HepG2 (cell line): Measurements from ENCODE around the gene KRTAP13-4. TPM values are rescaled to one million over a fixed set of nuclear protein-coding genes. Genes with fewer than 3 reads are reported as not detected.

Source experiments
- ATAC-seq: fragments of 200-7000 bp; cut with Tn5 transposase; 3 replicates; pipeline ENCODE4 v1.9.1; 2020; ENCODE audit warnings: mild to moderate bottlenecking, moderate library complexity
- BruUV-seq: library from RNA; stranded (reverse); fragments of 400-500 nt; replicated peaks from 2 replicates; lab custom pipeline; 2021; lab: Mats Ljungman, UMichigan
- CTCF ChIA-PET: fragments of 300-600 bp; formaldehyde crosslinking; extraction: SDS; loops from one replicate; lab custom pipeline; 2021; ENCODE audit warnings: low total read pairs, inconsistent platforms, low intra/inter-chr PET ratio; lab: Yijun Ruan, JAX
- POLR2A ChIA-PET: fragments of 350-600 bp; sonication (Branson Sonifier 250); formaldehyde crosslinking; loops from one replicate; lab custom pipeline; 2020; ENCODE audit warnings: antibody characterized with exemption, inconsistent platforms; lab: Yijun Ruan, JAX
- DNase-seq: peaks from one replicate; pipeline ENCODE4 v3.0.0-alpha.2; 2015; ENCODE audit warnings: low spot score
- FAIRE-seq: peaks from 3 replicates; lab custom pipeline; 2011; peaks lifted over from hg19 to GRCh38; lab: Jason Lieb, UNC
- H2AFZ ChIP-seq: one replicate; pipeline ENCODE4 v1.6.1; 2011; ENCODE audit warnings: low read length, inconsistent platforms
- H3K27ac ChIP-seq: fragments of 300-600 bp; 3 replicates; pipeline ENCODE4 v1.8.0; 2011; ENCODE audit warnings: mixed run types, mild to moderate bottlenecking, mixed read lengths, low read length, inconsistent platforms; ENCODE audit not compliant: insufficient read depth; ENCODE audit errors: extremely low read length
- H3K27me3 ChIP-seq, 2 experiments: fragments of 200-600 bp in 1 of 2; 2 replicates in 1 of 2; 3 replicates in 1 of 2; pipeline versions ENCODE4 v1.6.0 to v1.8.0; 2011; ENCODE audit warnings: low read length in 2 of 2, mild to moderate bottlenecking in 2 of 2, moderate library complexity in 2 of 2, inconsistent platforms in 1 of 2; ENCODE audit not compliant: insufficient read depth in 2 of 2, control insufficient read depth in 1 of 2
- H3K36me3 ChIP-seq, 2 experiments: fragments of 200-600 bp in 1 of 2; replicated peaks in 1 of 2; 2 replicates in 1 of 2; 3 replicates in 1 of 2; pipeline versions ENCODE4 v1.5.1 to v1.8.0; 2011; ENCODE audit warnings: low read length in 2 of 2, inconsistent platforms in 1 of 2; ENCODE audit not compliant: insufficient read depth in 2 of 2, control insufficient read depth in 1 of 2
- H3K4me1 ChIP-seq: 2 replicates; pipeline ENCODE4 v1.5.1; 2012; ENCODE audit warnings: low read length, inconsistent platforms; ENCODE audit not compliant: insufficient read depth
- H3K4me2 ChIP-seq: 2 replicates; pipeline ENCODE4 v1.6.0; 2011; ENCODE audit warnings: low read depth, low read length, inconsistent platforms
- H3K4me3 ChIP-seq, 3 experiments: fragments of 200-600 bp in 1 of 3; sonication (generic), shearing (Covaris generic) in 1 of 3; replicated peaks in 1 of 3; 2 replicates each; pipeline ENCODE4 v1.5.1; 2011 to 2016; ENCODE audit warnings: low read length in 3 of 3, inconsistent platforms in 2 of 3, low read depth in 2 of 3, mild to moderate bottlenecking in 2 of 3, control low read depth in 1 of 3, mixed read lengths in 1 of 3; ENCODE audit not compliant: insufficient read depth in 1 of 3
- H3K79me2 ChIP-seq: one replicate; pipeline ENCODE4 v1.6.1; 2011; ENCODE audit warnings: low read length, inconsistent platforms; ENCODE audit not compliant: insufficient read depth
- H3K9ac ChIP-seq: 2 replicates; pipeline ENCODE4 v1.6.0; 2011; ENCODE audit warnings: mild to moderate bottlenecking, low read depth, low read length, inconsistent platforms; ENCODE audit not compliant: insufficient read depth
- H3K9me3 ChIP-seq: 2 replicates; pipeline ENCODE4 v1.5.1; 2012; ENCODE audit warnings: mild to moderate bottlenecking, low read length
- H4K20me1 ChIP-seq: 2 replicates; pipeline ENCODE4 v1.6.0; 2011; ENCODE audit warnings: inconsistent platforms, mild to moderate bottlenecking, low read length, moderate library complexity; ENCODE audit not compliant: insufficient read depth
- ARID4A ChIP-seq: sonication (generic); formaldehyde crosslinking; IDR thresholded peaks from 2 replicates; pipeline ENCODE4 v1.5.0; 2020; ENCODE audit warnings: mild to moderate bottlenecking, missing genetic modification reagents, borderline replicate concordance
- DMTF1 ChIP-seq: sonication (generic); formaldehyde crosslinking; IDR thresholded peaks from 2 replicates; pipeline ENCODE4 v1.4.0; 2020; ENCODE audit warnings: mild to moderate bottlenecking, missing genetic modification reagents
- GRHL1 ChIP-seq: sonication (generic); formaldehyde crosslinking; conservative IDR thresholded peaks from 2 replicates; pipeline ENCODE4 v1.8.0; 2022; ENCODE audit warnings: missing genetic modification reagents
- PHF5A ChIP-seq: IDR thresholded peaks from one replicate; pipeline ENCODE4 v1.6.1; 2018; ENCODE audit warnings: low read depth, missing genetic modification reagents; ENCODE audit not compliant: unreplicated experiment
- THAP7 ChIP-seq: sonication (generic); formaldehyde crosslinking; IDR thresholded peaks from 2 replicates; pipeline ENCODE4 v1.8.1; 2023; ENCODE audit warnings: mild to moderate bottlenecking, missing genetic modification reagents
- ZFP1 ChIP-seq: IDR thresholded peaks from 2 replicates; pipeline ENCODE4 v1.6.1; 2016
- ZKSCAN8 ChIP-seq: IDR thresholded peaks from 2 replicates; pipeline ENCODE4 v1.6.1; 2016; ENCODE audit warnings: borderline replicate concordance, missing genetic modification reagents, missing compliant biosample characterization
- ZNF230 ChIP-seq: sonication (generic); formaldehyde crosslinking; IDR thresholded peaks from 2 replicates; pipeline ENCODE4 v1.4.0; 2020; ENCODE audit warnings: mild to moderate bottlenecking, missing genetic modification reagents
- ZNF589 ChIP-seq: sonication (generic); formaldehyde crosslinking; conservative IDR thresholded peaks from 2 replicates; pipeline ENCODE4 v1.8.0; 2022; ENCODE audit warnings: mild to moderate bottlenecking, moderate library complexity, missing genetic modification reagents
- WGBS: methylation state at CpG from one replicate; pipeline ENCODE4 v1.1.6; 2017; ENCODE audit warnings: low lambda C conversion rate; 5-methylcytosine and 5-hydroxymethylcytosine counted together
- in situ Hi-C: cut with HindIII; loops from 2 replicates; pipeline ENCODE4 v1.10.0; 2017; ENCODE audit warnings: low pct_unique_long_range_greater_than_20kb; ENCODE audit not compliant: extremely low pct_ligation_motif_present
- intact Hi-C: fragments of 100-400 bp; cut with micrococcal nuclease; formaldehyde crosslinking; loops from one replicate; pipeline ENCODE4 v1.10.0; 2022; ENCODE audit not compliant: unreplicated experiment
- polyA plus RNA-seq, 8 experiments: library from polyadenylated mRNA; depleted of rRNA in 3 of 8; stranded (reverse) in 7 of 8; unstranded in 1 of 8; fragments of >200 nt; fragmentation: Illumina TruSeq in 4 of 8; extraction: Trizol in 4 of 8; gene quantifications; 2 replicates each; pipeline versions ENCODE4 v1.2.1 to v1.2.3, GENCODE V29; 2011 to 2016; ENCODE audit warnings: low read depth in 4 of 8, missing spikeins in 1 of 8, mixed read lengths in 1 of 8; ENCODE audit not compliant: insufficient read depth in 1 of 8
- total RNA-seq, 5 experiments: library from RNA; depleted of rRNA; stranded (reverse); fragments of >200 nt; fragmentation: Illumina TruSeq; extraction: Trizol; gene quantifications; 2 replicates each; pipeline ENCODE4 v1.2.3, GENCODE V29; 2016; ENCODE audit warnings: low read depth in 1 of 5

Gene KRTAP13-4
- total and polyA plus RNA-seq, 2 of the 13 experiments (the other 11 are each of a cell fraction or from before 2014, with no cell fraction given), result not detected

DNA sequence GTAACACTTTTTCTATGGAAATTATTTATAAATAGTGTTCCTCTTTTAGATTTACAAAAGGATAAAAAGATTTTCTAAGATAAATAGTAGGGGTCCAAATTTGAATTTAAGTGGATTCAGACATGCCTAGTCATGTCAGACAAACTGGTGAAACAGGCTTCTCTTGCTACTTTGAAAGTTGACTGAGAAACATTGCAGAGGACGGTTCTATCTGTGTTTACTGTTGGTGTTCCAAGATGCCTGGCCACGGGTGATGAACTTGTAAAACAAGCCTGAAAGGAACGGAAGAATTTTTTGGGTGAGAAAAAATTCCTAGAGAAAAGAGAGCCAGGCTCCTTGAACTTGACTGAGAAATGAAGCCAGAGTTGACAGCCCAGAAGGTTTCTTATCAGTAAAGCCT is 48.0 kb downstream of the KRTAP13-4 start (continued):
- no peak for TF ChIP-seq ARID4A (CRISPR knock-in tag)
- TF ChIP-seq ZNF230 (CRISPR knock-in tag), result no peak
- TF ChIP-seq ZNF589 (CRISPR knock-in tag), result no peak
- TF ChIP-seq ZKSCAN8 (CRISPR knock-in tag), result no peak

- H3K27ac ChIP-seq, result no peak overlapping the region
- no peaks in the 10 kb centered on the region for H3K36me3 ChIP-seq
- H3K9ac ChIP-seq, result no peak overlapping the region
- no peak overlapping the region for H3K4me2 ChIP-seq
- no TSS peak for BruUV-seq
- no peaks in the 10 kb centered on the region for H3K79me2 ChIP-seq
- no peaks in the 10 kb centered on the region for H3K4me1 ChIP-seq
- H2AFZ ChIP-seq, result no peak overlapping the region
- no peak for ATAC-seq
- no peaks in the 10 kb centered on the region for H3K27me3 ChIP-seq
- no peaks in the 10 kb centered on the region for H4K20me1 ChIP-seq
- no peak for FAIRE-seq
- POLR2A ChIA-PET, result no interaction called here
- peaks cover 80% of the 10 kb centered on the region for H3K9me3 ChIP-seq
- 22% methylated on average over 4 of the region's 4 CpGs for WGBS
- in situ Hi-C loops, result no loop called here
- TF ChIP-seq ZFP1 (CRISPR knock-in tag) (no peak), THAP7 (CRISPR knock-in tag) (no peak), PHF5A (CRISPR knock-in tag) (no peak), GRHL1 (CRISPR knock-in tag) (no peak), DMTF1 (CRISPR knock-in tag) (no peak)
- no peak overlapping the region for H3K4me3 ChIP-seq
- CTCF ChIA-PET, result no interaction called here
- no peak for DNase-seq
- intact Hi-C loops, result no loop called here
Measured at GRCh38 chr21:30479259-30479658, 49.2 kb downstream of the KRTAP13-4 start.
